OCI-LY3 (cell line): ENCODE measurements around the gene CEACAM4.

Experiments
- CTCF ChIP-seq: fragments of 200-600, 300-600 bp; sonication (generic); IDR thresholded peaks from 2 replicates; pipeline ENCODE4 v1.5.1; 2014; ENCODE audit warnings: antibody characterized with exemption, low read length, low read depth
- EZH2phosphoT487 ChIP-seq: fragments of 200-600 bp; shearing (Covaris generic); IDR thresholded peaks from 2 replicates; pipeline ENCODE4 v1.6.1; 2018; ENCODE audit warnings: antibody characterized with exemption, mixed run types, low read depth

GRCh38 chr19:41616792-41617621, 9.9 kb downstream of the CEACAM4 start:
- TF ChIP-seq CTCF (no peak), EZH2phosphoT487 (no peak)
